ENCODE results near the gene PDE4A. TPM values are rescaled to one million over a fixed set of nuclear protein-coding genes. Genes with fewer than 3 reads are reported as not detected.

The PDE4A gene
- polyA plus RNA-seq, 1 donor from 2014 or later: 2.9 TPM

DNA sequence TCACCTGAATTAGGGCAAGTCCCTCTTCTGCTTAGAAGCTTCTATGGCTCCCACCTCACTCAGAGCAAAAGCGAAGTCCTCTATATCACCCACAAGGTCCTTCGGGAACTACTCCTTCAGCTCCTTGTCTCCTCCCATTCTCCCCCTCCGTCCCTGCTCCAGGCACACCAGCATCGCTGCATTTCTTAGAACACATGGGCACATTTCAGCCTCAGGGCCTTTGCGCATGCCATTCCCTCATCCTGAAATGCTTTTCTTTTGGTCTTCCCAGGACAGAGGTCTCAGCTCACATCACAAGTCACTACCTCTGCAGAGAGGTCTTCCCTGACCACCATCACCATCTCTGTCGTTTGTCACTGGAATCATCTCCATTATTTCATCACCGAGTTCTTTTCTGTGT, 92.9 kb downstream of the PDE4A start:
- Mint-ChIP-seq H3K27me3 (peaks cover 43% of the 10 kb centered on the region), H3K36me3 (no peaks in the 10 kb centered on the region), H3K27ac (peak overlapping the region in 2 of 3 donors; percentile 6 to 17), H3K9me3 (peaks cover 0 to 2% (median 0%) of the 10 kb centered on the region in 3 donors), H3K4me3 (peak overlapping the region in 3 of 4 donors; percentile 19 to 23 (median 22)), H3K4me1 (peaks cover 8 to 11% (median 10%) of the 10 kb centered on the region in 3 donors)

- peaks cover 0 to 2% (median 0%) of the 10 kb centered on the region in 3 donors for H3K9me3 Mint-ChIP-seq
- no peaks in the 10 kb centered on the region for H3K36me3 Mint-ChIP-seq
- H3K4me1 Mint-ChIP-seq: peaks cover 14 to 19% (median 18%) of the 10 kb centered on the region in 3 donors
- peak overlapping the region in 2 of 4 donors; percentile 63 to 82 for H3K4me3 Mint-ChIP-seq
- H3K27me3 Mint-ChIP-seq: peaks cover 52% of the 10 kb centered on the region
- H3K27ac Mint-ChIP-seq: peak overlapping the region in 2 of 3 donors; percentile 59 to 69
Observed at GRCh38 chr19:10514211-10515145, 94.1 kb downstream of the PDE4A start.

DNA sequence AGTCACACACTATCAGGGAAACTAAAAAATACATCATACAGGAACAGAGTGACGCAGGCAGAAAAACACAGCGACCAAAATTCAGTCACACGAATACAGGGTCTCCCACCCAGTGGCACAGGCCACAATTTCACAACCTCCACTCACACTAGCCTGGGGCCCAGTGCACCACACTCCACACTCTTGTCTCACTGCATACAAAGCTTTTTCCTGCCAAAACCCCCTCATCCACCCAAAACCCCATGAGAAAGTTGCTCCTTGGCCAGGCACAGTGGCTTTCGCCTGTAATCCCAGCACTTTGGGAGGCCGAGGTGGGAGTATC, 95.7 kb downstream of the PDE4A start:
- no peaks in the 10 kb centered on the region for H3K36me3 Mint-ChIP-seq
- H3K4me3 Mint-ChIP-seq: peak overlapping the region in 2 of 4 donors; percentile 14 to 29
- peaks cover 49% of the 10 kb centered on the region for H3K27me3 Mint-ChIP-seq
- H3K4me1 Mint-ChIP-seq: peaks cover 14 to 20% (median 19%) of the 10 kb centered on the region in 3 donors
- peaks cover 0 to 2% (median 0%) of the 10 kb centered on the region in 3 donors for H3K9me3 Mint-ChIP-seq
- H3K27ac Mint-ChIP-seq: peak overlapping the region in 2 of 3 donors; percentile 0 to 11

GRCh38 chr19:10516671-10517286, 96.4 kb downstream of the PDE4A start:
- Mint-ChIP-seq H3K4me1 (peaks cover 14 to 20% (median 19%) of the 10 kb centered on the region in 3 donors), H3K27me3 (peaks cover 49% of the 10 kb centered on the region), H3K27ac (peak overlapping the region in 2 of 3 donors; percentile 11 to 92), H3K9me3 (peaks cover 0 to 2% (median 0%) of the 10 kb centered on the region in 3 donors), H3K4me3 (peak overlapping the region in 3 of 4 donors; percentile 16 to 90 (median 64)), H3K36me3 (no peaks in the 10 kb centered on the region)

DNA sequence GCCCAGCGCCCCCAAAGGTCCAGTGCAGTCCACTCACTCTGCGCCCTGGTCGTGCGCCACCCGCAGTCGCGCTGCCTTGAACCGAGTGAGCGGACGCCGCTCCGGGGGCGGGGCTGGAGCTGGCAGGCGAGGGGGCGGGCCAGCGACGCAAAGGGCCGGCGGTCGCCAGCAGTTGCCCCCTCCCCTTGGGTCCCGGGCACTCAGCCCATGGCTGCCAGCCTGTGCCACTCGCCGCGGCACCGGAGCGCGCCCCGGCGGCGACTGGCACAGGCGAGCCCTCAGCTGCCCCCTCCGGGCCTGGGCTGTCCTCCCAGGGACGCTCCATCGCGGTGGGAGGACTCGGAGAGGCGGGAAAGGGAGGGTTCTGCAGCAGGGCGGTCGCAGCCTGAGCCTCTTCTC, 97.0 kb downstream of the PDE4A start, which contains the start of gene S1PR5:
S1PR5 (minus strand) TSS at position 87 of the 399 bp plus-strand sequence. CDS start 2,436 bp downstream, outside the sequence.
- H3K4me1 Mint-ChIP-seq: peaks cover 14 to 20% (median 19%) of the 10 kb centered on the region in 3 donors

DNA sequence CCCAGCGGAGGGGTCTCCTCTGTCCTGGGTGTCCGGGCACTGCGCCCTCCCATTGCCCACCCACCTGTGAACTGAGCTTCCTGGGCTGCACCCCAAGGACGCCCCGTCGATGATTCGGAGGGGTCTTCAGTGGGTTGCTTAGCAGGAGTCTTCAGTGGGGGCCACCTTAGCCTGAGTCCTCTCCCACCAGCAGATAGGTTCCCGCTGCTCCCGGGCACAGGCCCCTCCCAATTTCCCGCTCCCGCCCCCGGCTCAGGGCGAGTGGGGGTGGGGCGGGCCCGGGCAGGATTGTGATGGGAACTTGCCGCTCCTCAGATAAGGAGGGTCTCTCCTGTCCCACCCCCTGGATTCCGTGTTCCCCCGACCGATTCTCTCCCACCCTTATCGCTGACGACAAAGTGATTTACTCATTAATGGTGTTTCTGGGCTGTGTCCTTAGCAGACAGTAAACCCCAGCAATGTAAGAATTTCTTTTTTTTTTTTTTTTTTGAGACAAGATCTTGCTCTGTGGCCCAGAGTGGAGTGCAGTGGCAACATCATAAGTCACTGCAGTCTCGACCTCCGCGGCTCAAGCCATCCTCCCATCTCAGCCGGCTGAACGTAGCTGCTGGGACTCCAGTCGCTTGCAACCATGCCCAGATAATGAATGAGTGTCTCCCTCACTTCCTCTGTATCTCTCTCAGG, 97.6 kb downstream of the PDE4A start:
- Mint-ChIP-seq H3K27ac (peak overlapping the region; percentile 79 to 90 (median 89)), H3K9me3 (peaks cover 0 to 2% (median 0%) of the 10 kb centered on the region in 3 donors), H3K4me3 (peak overlapping the region; percentile 62 to 87 (median 74)), H3K4me1 (peaks cover 14 to 20% (median 19%) of the 10 kb centered on the region in 3 donors), H3K36me3 (no peaks in the 10 kb centered on the region), H3K27me3 (peaks cover 50% of the 10 kb centered on the region)

More for the DNA sequence above, 97.0 kb downstream of the PDE4A start, which contains the start of gene S1PR5:
- H3K4me3 Mint-ChIP-seq: peak within 1 kb of the TSS; percentile 64 to 90 (median 76)
- no peaks in the 10 kb centered on the region for H3K36me3 Mint-ChIP-seq
- peaks cover 0 to 2% (median 0%) of the 10 kb centered on the region in 3 donors for H3K9me3 Mint-ChIP-seq
- H3K27me3 Mint-ChIP-seq: peaks cover 50% of the 10 kb centered on the region
- peak within 1 kb of the TSS; percentile 79 to 92 (median 89) for H3K27ac Mint-ChIP-seq

DNA sequence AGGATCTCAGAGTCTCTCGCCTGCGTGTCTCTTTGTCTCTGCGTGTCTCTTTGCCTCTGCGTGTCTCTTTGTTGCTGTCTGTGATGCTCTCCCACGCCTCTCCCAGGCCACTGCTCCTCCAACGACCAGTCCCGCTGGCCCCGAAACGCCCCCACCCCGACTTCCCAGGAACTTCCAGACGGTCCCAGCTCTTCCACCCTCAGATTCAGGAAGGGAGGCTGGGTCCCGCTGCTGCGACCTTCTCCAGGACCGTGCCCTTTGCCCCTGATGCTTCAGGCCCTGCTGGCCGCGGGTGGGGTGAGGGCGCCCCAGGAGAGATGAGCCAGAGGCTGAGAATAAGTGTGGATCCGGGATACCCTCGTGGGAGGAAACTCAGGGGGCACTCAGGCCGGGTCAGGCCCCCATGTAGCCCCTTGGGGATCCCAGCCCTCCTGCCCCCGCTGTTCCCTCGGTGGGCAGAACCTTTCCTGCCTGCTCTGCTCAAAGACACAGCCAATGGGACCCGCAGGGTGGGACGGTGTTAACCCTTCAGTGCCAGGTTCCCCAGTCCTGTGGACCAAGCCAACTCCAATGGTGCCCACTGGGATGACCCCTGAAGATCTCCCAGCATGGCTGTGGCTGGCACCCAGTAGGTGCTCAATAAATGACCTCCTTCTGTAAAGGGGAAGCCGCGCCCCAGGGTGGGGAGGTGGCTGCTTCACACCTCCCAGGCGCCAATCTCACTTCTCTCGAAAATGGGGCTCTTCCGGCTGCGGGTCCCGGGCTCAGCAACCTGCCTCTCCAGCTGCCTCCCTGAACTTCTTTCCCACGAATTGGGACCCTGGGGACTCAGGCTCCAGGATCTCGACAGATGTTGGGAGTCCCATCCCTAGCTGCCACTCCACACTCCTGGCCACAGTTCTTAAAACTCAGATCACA, 98.4 kb downstream of the PDE4A start:
- peak overlapping the region; percentile 62 to 87 (median 74) for H3K4me3 Mint-ChIP-seq
- H3K4me1 Mint-ChIP-seq: peaks cover 14 to 20% (median 15%) of the 10 kb centered on the region in 3 donors
- H3K9me3 Mint-ChIP-seq: no peaks in the 10 kb centered on the region
- no peaks in the 10 kb centered on the region for H3K36me3 Mint-ChIP-seq
- peaks cover 43% of the 10 kb centered on the region for H3K27me3 Mint-ChIP-seq
- peak overlapping the region; percentile 82 to 90 (median 89) for H3K27ac Mint-ChIP-seq

Other genes starting within 250 kb of the PDE4A start
- 74.6 TPM for gene DNMT1, start 225.6 kb upstream of the PDE4A start, polyA plus RNA-seq
- 0.20 TPM for gene S1PR2, start 189.2 kb upstream of the PDE4A start, polyA plus RNA-seq
- gene MRPL4, start 168.3 kb upstream of the PDE4A start, polyA plus RNA-seq: 48.8 TPM
- 9.2 TPM for gene ICAM1, start 149.4 kb upstream of the PDE4A start, polyA plus RNA-seq
- gene ICAM4, start 133.6 kb upstream of the PDE4A start, polyA plus RNA-seq: 0.81 TPM
- gene ICAM5, start 130.6 kb upstream of the PDE4A start, polyA plus RNA-seq: not detected
- 2.6 TPM for gene ZGLP1, start 110.7 kb upstream of the PDE4A start, polyA plus RNA-seq
- gene FDX2, start 104.5 kb upstream of the PDE4A start, polyA plus RNA-seq: 12.8 TPM
- 25.9 TPM for gene RAVER1, start 87.0 kb upstream of the PDE4A start, polyA plus RNA-seq
- 230 TPM for gene ICAM3, start 80.9 kb upstream of the PDE4A start, polyA plus RNA-seq
- 69.0 TPM for gene TYK2, start 40.0 kb upstream of the PDE4A start, polyA plus RNA-seq
- 78.8 TPM for gene CDC37, start 17.0 kb upstream of the PDE4A start, polyA plus RNA-seq
- gene KEAP1, start 82.8 kb downstream of the PDE4A start, polyA plus RNA-seq: 32.9 TPM
- gene S1PR5, start 96.9 kb downstream of the PDE4A start, polyA plus RNA-seq: 5.1 TPM
- gene ATG4D, start 123.4 kb downstream of the PDE4A start, polyA plus RNA-seq: 21.0 TPM
- gene KRI1, start 145.5 kb downstream of the PDE4A start, polyA plus RNA-seq: 35.6 TPM
- gene CDKN2D, start 148.4 kb downstream of the PDE4A start, polyA plus RNA-seq: 193 TPM
- gene AP1M2, start 166.8 kb downstream of the PDE4A start, polyA plus RNA-seq: not detected
- gene SLC44A2, start 205.0 kb downstream of the PDE4A start, polyA plus RNA-seq: 332 TPM
- 106 TPM for gene ILF3, start 233.8 kb downstream of the PDE4A start, polyA plus RNA-seq

Measured in IgD-negative memory B cell (primary cell).